DMS53 treated with DMSO at 0.1 percent for 48 hours (cell line): Measurements from ENCODE around the gene PCDHGA5.
A peak's percentile ranks its signal among the peaks of the same experiment; 100 is the strongest.
"Not testable (repeated sequence)": the region's sequence is repeated elsewhere in the genome, so short reads cannot be mapped to it uniquely, and the experiment has no call there.

Source experiments
- DNase-seq: peaks from one replicate; lab custom pipeline; 2025; ENCODE audit not compliant: unreplicated experiment; lab: John Stamatoyannopoulos, UW

PCDHGA5 gene

GRCh38 chr5:141384471-141385267 is 20.7 kb downstream of the PCDHGA5 start:
- no peak for DNase-seq

GRCh38 chr5:141387557-141388311 is 23.8 kb downstream of the PCDHGA5 start, which contains the start of gene PCDHGB4:
TSS of gene PCDHGB4 (plus strand) at chr5:141387698. CDS start at chr5:141387885, 187 bp downstream.
- peak; percentile 59 for DNase-seq

- DNase-seq: no peak
Observed at GRCh38 chr5:141388661-141389060, 24.7 kb downstream of the PCDHGA5 start.

- DNase-seq: no peak
Observed at GRCh38 chr5:141389153-141390042, 25.4 kb downstream of the PCDHGA5 start.

- DNase-seq: no peak
Observed at GRCh38 chr5:141392429-141393198, 28.7 kb downstream of the PCDHGA5 start, which contains the start of gene PCDHGA8. TSS of gene PCDHGA8 (plus strand) at chr5:141392633. CDS start at chr5:141392814, 181 bp downstream.

- DNase-seq: no peak
Observed at GRCh38 chr5:141393267-141393666, 29.3 kb downstream of the PCDHGA5 start.

GRCh38 chr5:141394401-141395187 is 30.6 kb downstream of the PCDHGA5 start:
- DNase-seq: not testable (repeated sequence)

- DNase-seq: not testable (repeated sequence)
Observed at GRCh38 chr5:141397756-141398551, 34.0 kb downstream of the PCDHGA5 start, which contains the start of gene PCDHGB5. TSS of gene PCDHGB5 (plus strand) at chr5:141397947. CDS start at chr5:141398128, 181 bp downstream.

GRCh38 chr5:141398608-141399007 is 34.6 kb downstream of the PCDHGA5 start:
- no peak for DNase-seq

- DNase-seq: no peak
Observed at GRCh38 chr5:141399555-141400258, 35.7 kb downstream of the PCDHGA5 start.

GRCh38 chr5:141402553-141403243 is 38.7 kb downstream of the PCDHGA5 start, which contains the start of gene PCDHGA9:
TSS of gene PCDHGA9 (plus strand) at chr5:141402778. CDS start at chr5:141402953, 175 bp downstream.
- peak; percentile 9 for DNase-seq

- DNase-seq: no peak
Observed at GRCh38 chr5:141403387-141403786, 39.4 kb downstream of the PCDHGA5 start.

- peak; percentile 13 for DNase-seq
Observed at GRCh38 chr5:141407790-141408505, 44.0 kb downstream of the PCDHGA5 start, which contains the start of gene PCDHGB6. TSS of gene PCDHGB6 (plus strand) at chr5:141408021. CDS start at chr5:141408203, 182 bp downstream.

- DNase-seq: no peak
Observed at GRCh38 chr5:141409598-141410306, 45.8 kb downstream of the PCDHGA5 start.

- DNase-seq: no peak
Observed at GRCh38 chr5:141411575-141411974, 47.6 kb downstream of the PCDHGA5 start.
